Amygdala (tissue), 56 donors: ENCODE data around the gene NXPE4.

Source experiments
- DNase-seq, 56 donors: peaks; one replicate each; lab custom pipeline; 2025; lab: John Stamatoyannopoulos, UW

Gene NXPE4

DNA sequence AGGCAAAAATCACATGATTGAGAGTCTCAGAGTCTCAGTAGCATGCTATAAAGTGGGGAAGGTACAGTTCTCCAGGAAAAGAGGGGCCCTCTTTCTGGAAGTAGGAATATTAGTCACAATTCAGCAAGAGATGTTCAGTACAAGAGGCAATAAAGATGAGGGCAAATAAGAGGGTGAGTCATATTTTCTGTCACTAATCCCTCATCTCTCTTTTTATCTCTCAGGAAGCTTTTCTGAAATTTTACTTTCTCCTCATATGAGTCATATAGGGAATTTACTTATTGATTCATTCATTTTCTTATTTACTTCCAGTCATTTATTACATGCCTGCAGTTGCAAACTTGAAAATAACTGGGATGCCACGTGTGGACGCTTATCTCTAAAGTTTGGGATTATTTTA, 32.5 kb downstream of the NXPE4 start:
- DNase-seq = no peak

DNA sequence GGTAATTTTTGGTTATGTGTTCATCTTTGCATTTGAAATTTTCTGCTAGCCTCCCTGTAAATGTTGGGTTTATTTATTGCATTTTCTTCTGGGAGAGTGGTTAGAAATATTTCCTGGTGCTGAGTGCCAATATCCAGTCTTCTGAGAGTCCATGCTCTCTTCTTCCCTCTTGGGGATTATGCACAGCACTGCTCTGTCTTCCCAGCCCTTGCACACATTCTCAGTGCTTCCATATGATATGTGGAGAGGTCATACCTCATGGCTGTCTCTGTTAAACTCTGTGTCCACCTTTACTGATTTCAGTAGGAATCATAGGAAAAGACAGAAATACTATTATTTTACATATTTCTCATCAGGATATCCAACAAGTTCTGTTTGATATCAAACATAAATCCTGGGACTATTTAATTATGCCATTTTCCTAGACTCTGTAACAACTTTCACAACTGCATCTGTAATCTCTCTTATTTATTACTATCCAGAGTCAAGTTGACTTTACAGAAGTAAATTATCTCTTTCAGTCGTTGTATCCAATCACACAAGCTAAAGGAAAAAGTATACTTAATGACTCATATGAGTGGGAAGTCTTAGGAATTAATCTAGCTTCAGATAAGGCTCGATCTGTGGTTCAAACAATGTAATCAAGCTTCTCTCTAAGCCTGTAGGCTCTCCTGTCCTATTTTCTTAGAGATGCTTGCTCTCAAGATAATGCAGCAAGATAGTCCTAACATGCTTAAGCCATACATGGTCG, 33.2 kb downstream of the NXPE4 start:
- no peak for DNase-seq

DNA sequence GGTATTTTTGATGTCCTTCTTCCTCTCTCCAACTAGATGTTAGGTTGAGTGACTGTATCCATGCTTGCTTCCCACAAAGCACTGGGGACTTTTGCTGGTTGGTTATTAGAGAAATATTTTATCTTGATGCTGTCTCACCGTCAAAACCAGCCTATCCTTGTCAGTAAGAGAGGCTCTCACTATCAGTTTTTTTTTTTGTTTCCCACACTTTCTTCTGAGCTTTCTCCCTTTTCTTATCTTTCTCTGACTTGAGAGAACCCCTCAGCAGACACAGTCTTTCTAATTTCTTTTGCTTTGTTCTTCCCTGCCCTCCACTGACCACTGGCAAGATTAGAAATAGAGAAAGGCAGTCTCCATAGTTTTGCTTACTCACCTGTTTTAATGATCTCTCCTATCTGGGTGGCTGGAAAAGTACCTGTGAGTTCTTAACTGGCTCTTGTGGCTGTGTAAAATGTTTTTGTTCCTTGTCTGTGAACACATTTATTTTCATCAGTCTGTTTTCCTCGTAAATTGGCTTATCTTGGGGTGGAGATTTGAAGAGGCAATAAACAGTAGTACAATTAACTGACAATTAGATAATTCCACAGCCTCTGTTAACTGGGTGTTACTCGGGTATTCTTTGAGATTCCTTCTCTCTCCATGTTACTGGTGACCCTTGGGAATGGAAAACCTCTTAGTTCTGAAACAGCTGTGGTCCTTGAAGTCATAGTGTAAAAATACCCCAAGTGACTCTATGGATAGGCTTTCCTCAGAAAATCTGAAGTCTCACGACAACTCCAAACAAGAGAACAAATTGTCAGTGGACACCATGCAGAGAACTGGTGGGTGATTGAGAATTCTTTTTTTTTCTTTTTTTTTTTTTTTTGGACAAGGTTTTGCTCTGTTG, 35.9 kb downstream of the NXPE4 start, which contains the start of gene NXPE1:
Gene NXPE1, minus strand, starts transcription at position 457 of the 886 bp plus-strand sequence. CDS start 8,680 bp downstream, outside the sequence.
- no peak for DNase-seq

DNA sequence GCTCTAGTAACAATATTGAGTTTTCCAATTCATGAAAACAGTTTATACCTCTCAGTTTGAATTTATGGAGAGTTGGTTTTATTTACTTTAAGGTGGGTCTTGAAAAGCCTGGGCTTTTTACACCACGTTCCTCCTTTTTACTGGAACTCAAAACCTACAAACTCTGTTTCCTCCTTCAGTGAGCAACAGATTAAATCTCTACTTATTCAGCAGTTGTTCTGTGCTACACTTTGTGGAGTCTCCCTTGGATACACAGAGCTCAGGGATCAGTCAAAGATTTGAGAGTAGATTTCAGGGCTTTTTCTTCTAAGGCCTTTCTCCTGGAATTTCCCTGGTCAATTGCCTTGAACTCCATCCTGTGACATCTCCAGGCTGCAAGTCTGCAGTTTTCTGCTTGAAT, 39.5 kb downstream of the NXPE4 start:
- DNase-seq = no peak

DNA sequence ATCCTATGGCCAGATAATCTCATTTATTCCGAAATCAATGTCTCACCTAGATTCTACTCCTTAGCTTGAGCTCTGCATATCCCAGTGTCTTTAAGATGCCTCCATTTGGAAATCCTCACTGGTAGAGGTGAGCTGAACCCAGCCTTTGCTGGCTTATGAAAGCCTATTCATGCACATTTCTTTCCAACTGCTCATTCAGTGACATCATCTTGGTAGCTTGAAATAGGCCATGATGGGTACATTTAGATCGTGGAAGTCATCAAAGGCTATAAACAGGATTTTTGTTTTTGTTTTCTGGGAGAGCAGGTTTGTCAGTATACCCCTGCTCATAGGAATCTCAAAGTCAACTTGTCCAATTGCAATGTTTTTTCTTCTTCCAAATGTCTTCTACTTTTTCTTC, 41.9 kb downstream of the NXPE4 start:
- no peak for DNase-seq

DNA sequence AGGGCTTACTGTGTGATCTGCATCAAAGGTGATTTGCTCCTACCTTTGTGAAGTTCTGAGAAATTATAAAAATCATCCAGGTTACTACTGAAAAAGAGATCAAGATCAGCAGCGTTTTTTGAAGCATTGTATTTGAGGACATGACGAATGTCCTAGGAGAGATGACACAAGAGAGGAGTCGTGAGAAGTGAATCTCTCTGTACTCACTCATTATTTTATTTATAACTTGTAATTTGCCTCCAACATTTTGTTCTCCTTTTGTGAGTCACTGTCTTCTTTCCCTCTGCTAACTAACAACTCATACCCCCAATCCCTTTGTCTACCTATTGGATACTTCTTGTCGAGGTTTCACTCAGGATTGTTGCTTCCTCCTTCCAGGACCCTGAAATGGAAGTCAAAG, 44.5 kb downstream of the NXPE4 start:
- DNase-seq = no peak

DNA sequence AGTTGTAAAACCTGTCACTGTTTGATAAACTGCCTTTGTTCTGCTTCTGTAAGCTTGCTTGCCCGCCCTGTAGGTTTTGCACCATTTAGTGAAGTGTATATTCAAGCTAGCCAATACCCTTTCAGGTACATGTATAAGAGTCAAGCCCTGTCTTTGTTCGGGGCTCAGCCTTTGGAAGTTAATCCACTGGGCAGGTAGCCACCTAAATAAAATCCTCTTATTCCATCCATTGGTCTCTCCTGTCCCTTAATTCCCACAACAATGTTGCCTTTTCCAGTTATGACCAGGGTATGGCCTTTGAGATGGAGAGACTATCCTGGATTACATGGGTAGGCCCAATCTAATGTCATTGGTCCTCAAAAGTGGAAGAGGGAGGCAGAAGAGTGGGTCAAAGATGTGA, 69.9 kb downstream of the NXPE4 start:
- DNase-seq = no peak

DNA sequence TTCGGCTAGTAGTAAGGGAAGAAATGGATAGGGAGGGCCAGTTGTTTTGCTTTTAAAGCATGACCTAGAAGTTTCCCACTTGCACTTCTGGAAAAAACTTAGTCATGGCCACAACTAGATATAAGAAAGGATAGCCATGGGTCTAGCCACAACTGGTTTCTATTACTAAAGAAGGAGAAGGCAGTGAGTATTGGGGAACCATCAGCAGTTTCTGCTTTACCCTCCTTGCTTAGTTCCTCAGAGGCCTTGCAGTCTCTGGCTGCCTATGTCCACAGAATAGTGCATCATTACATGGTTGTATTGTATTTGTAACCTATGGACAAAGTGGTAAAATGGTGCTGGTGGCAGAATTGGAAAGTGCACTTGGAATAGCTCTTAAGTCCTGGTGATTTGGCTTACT, 71.5 kb downstream of the NXPE4 start:
- no peak for DNase-seq

DNA sequence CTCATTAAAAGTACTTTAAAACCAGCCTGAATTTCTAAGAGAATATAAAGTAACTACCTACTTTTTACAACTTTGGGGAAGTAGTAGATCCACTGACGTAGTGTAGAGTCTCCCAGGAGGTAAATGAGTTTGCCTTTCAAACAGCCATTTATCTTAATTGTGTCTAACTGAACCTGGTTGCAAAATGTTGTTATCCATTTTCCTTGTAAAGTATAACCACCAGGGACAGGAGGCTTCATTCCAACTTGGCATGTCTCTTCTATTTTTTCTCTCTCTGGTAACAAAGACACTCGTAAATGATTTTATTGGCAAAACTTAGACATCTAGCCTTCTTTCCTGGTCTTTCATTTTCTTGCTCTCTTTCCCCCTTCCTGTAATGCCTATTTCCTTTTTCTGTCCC, 72.8 kb downstream of the NXPE4 start:
- no peak for DNase-seq
